A549 (cell line): ENCODE results near the gene MRPL23. TPM values are rescaled to one million over a fixed set of nuclear protein-coding genes. Genes with fewer than 3 reads are reported as not detected.

Experiments
- ATAC-seq, 2 experiments: fragments of 200-7000 bp in 1 of 2; fragments of >200 bp in 1 of 2; cut with Nextera tagmentation in 1 of 2; cut with Tn5 transposase in 1 of 2; 3 replicates each; pipeline versions ENCODE4 v1.8.0 to v1.9.1; 2018 to 2020; ENCODE audit warnings: mild to moderate bottlenecking in 1 of 2, moderate library complexity in 1 of 2
- CTCF ChIA-PET: fragments of 300-600 bp; sonication (Branson Sonifier 250); formaldehyde crosslinking; extraction: SDS; loops from one replicate; lab custom pipeline; 2021; ENCODE audit warnings: antibody characterized with exemption, inconsistent platforms; lab: Yijun Ruan, JAX
- POLR2A ChIA-PET: fragments of 350-600 bp; formaldehyde crosslinking; extraction: SDS; loops from one replicate; lab custom pipeline; 2021; ENCODE audit warnings: antibody characterized with exemption, inconsistent platforms; lab: Yijun Ruan, JAX
- DNase-seq, 2 experiments: peaks; one replicate each; pipeline versions ENCODE4 v3.0.0 to v3.0.0-alpha.2; 2011 to 2016; ENCODE audit warnings: low read depth in 1 of 2, low spot score in 1 of 2
- FAIRE-seq: peaks from 2 replicates; lab custom pipeline; 2011; peaks lifted over from hg19 to GRCh38; lab: Jason Lieb, UNC
- H3K27ac ChIP-seq, 2 experiments: fragments of >200 bp; sonication (Bioruptor Twin); formaldehyde crosslinking; 3 replicates each; pipeline ENCODE4 v1.5.1; 2016 to 2017
- H3K4me1 ChIP-seq: fragments of >200 bp; sonication (Bioruptor Twin); formaldehyde crosslinking; 3 replicates; pipeline ENCODE4 v1.6.1; 2016
- H3K4me2 ChIP-seq: fragments of >200 bp; sonication (Bioruptor Twin); formaldehyde crosslinking; 3 replicates; pipeline ENCODE4 v1.6.1; 2016
- H3K4me3 ChIP-seq: fragments of >200 bp; sonication (Bioruptor Twin); formaldehyde crosslinking; 3 replicates; pipeline ENCODE4 v1.5.1; 2016
- H3K9me3 ChIP-seq: fragments of >200 bp; sonication (Bioruptor Twin); formaldehyde crosslinking; 3 replicates; pipeline ENCODE4 v1.6.1; 2016
- CEBPB ChIP-seq, 2 experiments: fragments of >200 bp in 1 of 2; sonication (Bioruptor Twin) in 1 of 2; formaldehyde crosslinking in 1 of 2; IDR thresholded peaks; 2 replicates each; pipeline ENCODE4 v1.6.1; 2012 to 2016
- CHD2 ChIP-seq: fragments of 150-350 bp; IDR thresholded peaks from 2 replicates; pipeline ENCODE4 v1.6.1; 2014; ENCODE audit warnings: low read length; ENCODE audit not compliant: partially characterized antibody
- CHD4 ChIP-seq: fragments of 200-600 bp; sonication (generic); IDR thresholded peaks from 2 replicates; pipeline ENCODE4 v1.6.1; 2016; ENCODE audit warnings: antibody characterized with exemption, mild to moderate bottlenecking, borderline replicate concordance
- EHF ChIP-seq: fragments of 250-450 bp; sonication (Bioruptor Pico); IDR thresholded peaks from 2 replicates; pipeline ENCODE4 v1.5.0; 2020; ENCODE audit warnings: mild to moderate bottlenecking
- EHMT2 ChIP-seq: fragments of 200-600 bp; sonication (generic); IDR thresholded peaks from 2 replicates; pipeline ENCODE4 v1.6.1; 2016; ENCODE audit warnings: antibody characterized with exemption, low read depth, mild to moderate bottlenecking, moderate library complexity
- GATA3 ChIP-seq: IDR thresholded peaks from 2 replicates; pipeline ENCODE4 v1.6.1; 2012; ENCODE audit warnings: borderline replicate concordance
- HEYL ChIP-seq: fragments of 250-450 bp; sonication (Bioruptor Pico); IDR thresholded peaks from 2 replicates; pipeline ENCODE4 v1.8.0; 2021; ENCODE audit warnings: mild to moderate bottlenecking, moderate library complexity
- HOXA7 ChIP-seq: fragments of 250-450 bp; sonication (Bioruptor Pico); IDR thresholded peaks from 2 replicates; pipeline ENCODE4 v1.5.0; 2020; ENCODE audit warnings: mild to moderate bottlenecking, moderate library complexity
- KDM5A ChIP-seq: fragments of 200-600 bp; sonication (generic); IDR thresholded peaks from 2 replicates; pipeline ENCODE4 v1.6.1; 2016; ENCODE audit warnings: antibody characterized with exemption, mild to moderate bottlenecking
- MAFK ChIP-seq: fragments of 450-650 bp; IDR thresholded peaks from 2 replicates; pipeline ENCODE4 v1.6.1; 2014; ENCODE audit not compliant: partially characterized antibody
- NPAS2 ChIP-seq: fragments of 250-450 bp; sonication (Bioruptor Pico); IDR thresholded peaks from 2 replicates; pipeline ENCODE4 v1.8.0; 2022; ENCODE audit warnings: mild to moderate bottlenecking, moderate library complexity, borderline replicate concordance
- PHF8 ChIP-seq: fragments of 200-600 bp; sonication (generic); IDR thresholded peaks from 2 replicates; pipeline ENCODE4 v1.6.1; 2016; ENCODE audit warnings: low read depth, mild to moderate bottlenecking, antibody characterized with exemption, moderate library complexity, borderline replicate concordance
- RARB ChIP-seq: fragments of 250-450 bp; sonication (Bioruptor Pico); IDR thresholded peaks from 2 replicates; pipeline ENCODE4 v1.8.0; 2021; ENCODE audit warnings: mild to moderate bottlenecking, moderate library complexity
- RCOR1 ChIP-seq: fragments of 150-350 bp; IDR thresholded peaks from 2 replicates; pipeline ENCODE4 v1.6.1; 2014; ENCODE audit warnings: antibody characterized with exemption, low read length, low read depth
- RFX5 ChIP-seq: fragments of 450-650 bp; IDR thresholded peaks from 2 replicates; pipeline ENCODE4 v1.7.1; 2014; ENCODE audit warnings: antibody characterized with exemption, mild to moderate bottlenecking, moderate library complexity
- SREBF2 ChIP-seq: fragments of 450-650 bp; IDR thresholded peaks from 2 replicates; pipeline ENCODE4 v1.6.1; 2014; ENCODE audit warnings: mild to moderate bottlenecking, moderate library complexity
- TP53 ChIP-seq: fragments of 250-450 bp; sonication (Bioruptor Pico); IDR thresholded peaks from 2 replicates; pipeline ENCODE4 v1.5.0; 2021; ENCODE audit warnings: mild to moderate bottlenecking, moderate library complexity
- ZC3H11A ChIP-seq: fragments of 450-650 bp; IDR thresholded peaks from 2 replicates; pipeline ENCODE4 v1.6.1; 2014; ENCODE audit warnings: antibody characterized with exemption, mild to moderate bottlenecking
- ZSCAN20 ChIP-seq: fragments of 250-450 bp; sonication (Bioruptor Pico); IDR thresholded peaks from 2 replicates; pipeline ENCODE4 v1.8.0; 2022; ENCODE audit warnings: mild to moderate bottlenecking, moderate library complexity
- WGBS: methylation state at CpG from one replicate; pipeline ENCODE4 v1.1.6; 2017; ENCODE audit errors: missing lambda C conversion rate; 5-methylcytosine and 5-hydroxymethylcytosine counted together
- polyA plus RNA-seq, 4 experiments: library from polyadenylated mRNA; depleted of rRNA in 3 of 4; stranded (reverse); fragments of >200 nt; fragmentation: RNase III in 1 of 4; extraction: RNeasy Plus Mini Kit Qiagen cat#74134 plus additional on column Dnase treatment in 1 of 4; gene quantifications; 2 replicates in 3 of 4; 3 replicates in 1 of 4; pipeline ENCODE4 v1.2.3, GENCODE V29; 2011 to 2017
- TF ChIP-seq, protein P1 (sequence below): IDR thresholded peaks from 2 replicates; pipeline ENCODE4 v1.6.1; 2012
- TF ChIP-seq, protein P2 (sequence below): fragments of >200 bp; sonication (Bioruptor Twin); formaldehyde crosslinking; IDR thresholded peaks from 3 replicates; pipeline ENCODE4 v1.5.1; 2016
- TF ChIP-seq, protein P3 (sequence below): fragments of 200-600 bp; sonication (generic); IDR thresholded peaks from 2 replicates; pipeline ENCODE4 v1.6.1; 2016; ENCODE audit warnings: antibody characterized with exemption, mild to moderate bottlenecking, moderate library complexity

MRPL23 gene
- polyA plus RNA-seq, 2 of the 4 experiments (the other 2 are of a cell fraction) = 77.7 to 160 TPM

DNA sequence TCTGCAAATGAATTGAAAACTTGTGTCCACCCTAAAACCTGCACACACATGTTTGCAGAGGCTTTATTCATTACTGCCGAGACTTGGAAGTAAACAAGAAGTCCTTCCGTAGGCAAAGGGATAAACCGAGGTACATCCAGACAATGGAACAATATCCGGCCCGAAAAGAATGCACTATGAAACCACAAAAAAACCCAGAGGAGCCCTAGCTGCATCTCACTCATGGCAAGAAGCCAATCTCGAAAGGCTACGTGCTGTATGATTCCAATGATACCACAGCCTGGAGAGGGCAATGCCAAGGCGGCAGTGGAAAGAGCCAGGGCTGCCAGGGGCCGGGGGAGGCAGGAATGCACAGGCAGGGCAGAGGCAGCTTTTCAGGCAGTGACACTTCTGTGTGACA, 3.2 kb upstream of the MRPL23 start:
- no peak overlapping the region for H3K4me2 ChIP-seq
- no peak overlapping the region for H3K4me3 ChIP-seq
- DNase-seq (no peak), ATAC-seq (no peak; a peak in 1 of 6 replicates), FAIRE-seq (no peak)
- no peaks in the 10 kb centered on the region for H3K9me3 ChIP-seq
- CTCF ChIA-PET = interaction anchor here (1.0 to 28.2 kb wide), 4 partner anchors 26 to 291 kb away, joined by 3 to 554 read pairs (median 9); no protein-coding TSS in a partner anchor
- H3K27ac ChIP-seq = no peak overlapping the region
- 44% methylated on average over 9 of the region's 9 CpGs for WGBS
- POLR2A ChIA-PET = no interaction called here
- TF ChIP-seq, protein P1, sequence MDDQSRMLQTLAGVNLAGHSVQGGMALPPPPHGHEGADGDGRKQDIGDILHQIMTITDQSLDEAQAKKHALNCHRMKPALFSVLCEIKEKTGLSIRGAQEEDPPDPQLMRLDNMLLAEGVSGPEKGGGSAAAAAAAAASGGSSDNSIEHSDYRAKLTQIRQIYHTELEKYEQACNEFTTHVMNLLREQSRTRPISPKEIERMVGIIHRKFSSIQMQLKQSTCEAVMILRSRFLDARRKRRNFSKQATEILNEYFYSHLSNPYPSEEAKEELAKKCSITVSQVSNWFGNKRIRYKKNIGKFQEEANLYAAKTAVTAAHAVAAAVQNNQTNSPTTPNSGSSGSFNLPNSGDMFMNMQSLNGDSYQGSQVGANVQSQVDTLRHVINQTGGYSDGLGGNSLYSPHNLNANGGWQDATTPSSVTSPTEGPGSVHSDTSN = no peak
- TF ChIP-seq HEYL (no peak), CHD4 (no peak), RCOR1 (no peak), NPAS2 (no peak), RFX5 (no peak)
- TF ChIP-seq, protein P2, sequence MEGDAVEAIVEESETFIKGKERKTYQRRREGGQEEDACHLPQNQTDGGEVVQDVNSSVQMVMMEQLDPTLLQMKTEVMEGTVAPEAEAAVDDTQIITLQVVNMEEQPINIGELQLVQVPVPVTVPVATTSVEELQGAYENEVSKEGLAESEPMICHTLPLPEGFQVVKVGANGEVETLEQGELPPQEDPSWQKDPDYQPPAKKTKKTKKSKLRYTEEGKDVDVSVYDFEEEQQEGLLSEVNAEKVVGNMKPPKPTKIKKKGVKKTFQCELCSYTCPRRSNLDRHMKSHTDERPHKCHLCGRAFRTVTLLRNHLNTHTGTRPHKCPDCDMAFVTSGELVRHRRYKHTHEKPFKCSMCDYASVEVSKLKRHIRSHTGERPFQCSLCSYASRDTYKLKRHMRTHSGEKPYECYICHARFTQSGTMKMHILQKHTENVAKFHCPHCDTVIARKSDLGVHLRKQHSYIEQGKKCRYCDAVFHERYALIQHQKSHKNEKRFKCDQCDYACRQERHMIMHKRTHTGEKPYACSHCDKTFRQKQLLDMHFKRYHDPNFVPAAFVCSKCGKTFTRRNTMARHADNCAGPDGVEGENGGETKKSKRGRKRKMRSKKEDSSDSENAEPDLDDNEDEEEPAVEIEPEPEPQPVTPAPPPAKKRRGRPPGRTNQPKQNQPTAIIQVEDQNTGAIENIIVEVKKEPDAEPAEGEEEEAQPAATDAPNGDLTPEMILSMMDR = no peak
- H3K4me1 ChIP-seq = no peaks in the 10 kb centered on the region

DNA sequence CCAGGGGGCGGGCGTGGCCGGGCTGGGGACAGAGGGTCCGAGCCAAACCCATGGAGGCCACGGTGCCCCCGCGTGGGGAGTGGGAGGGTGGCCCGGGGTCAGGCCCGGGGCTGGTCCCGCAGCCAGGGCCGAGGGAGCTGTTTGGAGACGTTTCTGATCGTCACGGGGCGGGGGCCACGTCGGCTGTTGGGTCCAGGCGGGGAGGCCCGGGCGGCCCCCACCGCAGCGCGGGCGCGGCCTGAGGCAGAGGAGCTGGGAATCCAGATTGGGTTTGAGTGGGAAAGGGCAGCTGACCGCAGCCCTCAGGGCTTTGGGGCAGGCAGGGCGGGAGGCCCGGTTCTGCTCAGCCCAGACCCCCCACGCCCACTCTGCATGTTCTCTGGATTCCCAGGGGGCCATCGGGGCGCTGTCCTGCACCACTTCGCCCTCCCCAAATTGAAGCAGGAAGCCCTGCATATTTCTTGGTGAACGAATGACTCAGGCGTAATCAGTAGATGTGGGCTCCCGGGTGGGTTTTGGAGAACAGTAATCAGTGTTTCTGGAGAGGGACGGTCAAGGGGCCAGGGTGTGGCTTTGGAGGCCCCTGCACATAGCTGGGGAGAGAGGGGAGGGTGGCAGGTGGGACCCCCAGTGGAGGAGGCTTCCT, 583 bp downstream of the MRPL23 start:
- no peak for DNase-seq
- WGBS = no CpG with 5 or more reads among the region's 36 CpGs
- Histone ChIP-seq H3K27ac (no peak overlapping the region), H3K4me2 (no peak overlapping the region), H3K9me3 (no peaks in the 10 kb centered on the region), H3K4me1 (no peaks in the 10 kb centered on the region), H3K4me3 (no peak overlapping the region)
- ATAC-seq = peak in 1 of 2 experiments; percentile 35; a peak in 3 of 6 replicates
- TF ChIP-seq PHF8 (no peak), ZC3H11A (no peak), EHF (CRISPR knock-in tag) (no peak), RARB (CRISPR knock-in tag) (no peak), EHMT2 (no peak), CEBPB (IDR thresholded peaks at IDR 0.05) (no peak), GATA3 (no peak), MAFK (no peak), HOXA7 (CRISPR knock-in tag) (no peak), KDM5A (no peak), ZSCAN20 (no peak), CHD2 (no peak), TP53 (no peak), SREBF2 (no peak)
- TF ChIP-seq, protein P3, sequence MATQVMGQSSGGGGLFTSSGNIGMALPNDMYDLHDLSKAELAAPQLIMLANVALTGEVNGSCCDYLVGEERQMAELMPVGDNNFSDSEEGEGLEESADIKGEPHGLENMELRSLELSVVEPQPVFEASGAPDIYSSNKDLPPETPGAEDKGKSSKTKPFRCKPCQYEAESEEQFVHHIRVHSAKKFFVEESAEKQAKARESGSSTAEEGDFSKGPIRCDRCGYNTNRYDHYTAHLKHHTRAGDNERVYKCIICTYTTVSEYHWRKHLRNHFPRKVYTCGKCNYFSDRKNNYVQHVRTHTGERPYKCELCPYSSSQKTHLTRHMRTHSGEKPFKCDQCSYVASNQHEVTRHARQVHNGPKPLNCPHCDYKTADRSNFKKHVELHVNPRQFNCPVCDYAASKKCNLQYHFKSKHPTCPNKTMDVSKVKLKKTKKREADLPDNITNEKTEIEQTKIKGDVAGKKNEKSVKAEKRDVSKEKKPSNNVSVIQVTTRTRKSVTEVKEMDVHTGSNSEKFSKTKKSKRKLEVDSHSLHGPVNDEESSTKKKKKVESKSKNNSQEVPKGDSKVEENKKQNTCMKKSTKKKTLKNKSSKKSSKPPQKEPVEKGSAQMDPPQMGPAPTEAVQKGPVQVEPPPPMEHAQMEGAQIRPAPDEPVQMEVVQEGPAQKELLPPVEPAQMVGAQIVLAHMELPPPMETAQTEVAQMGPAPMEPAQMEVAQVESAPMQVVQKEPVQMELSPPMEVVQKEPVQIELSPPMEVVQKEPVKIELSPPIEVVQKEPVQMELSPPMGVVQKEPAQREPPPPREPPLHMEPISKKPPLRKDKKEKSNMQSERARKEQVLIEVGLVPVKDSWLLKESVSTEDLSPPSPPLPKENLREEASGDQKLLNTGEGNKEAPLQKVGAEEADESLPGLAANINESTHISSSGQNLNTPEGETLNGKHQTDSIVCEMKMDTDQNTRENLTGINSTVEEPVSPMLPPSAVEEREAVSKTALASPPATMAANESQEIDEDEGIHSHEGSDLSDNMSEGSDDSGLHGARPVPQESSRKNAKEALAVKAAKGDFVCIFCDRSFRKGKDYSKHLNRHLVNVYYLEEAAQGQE = no peak
- POLR2A ChIA-PET = interaction anchor here (0.9 kb wide), 1 partner anchor 204 kb away, joined by 3 read pairs; no protein-coding TSS in a partner anchor
- CTCF ChIA-PET = interaction anchor here (0.7 to 28.2 kb wide), 29 partner anchors 10 to 256 kb away, joined by 3 to 554 read pairs (median 5); partner anchors contain the start of gene SYT8
- FAIRE-seq = no peak
